Measurements from ENCODE around the gene GMDS. TPM values are rescaled to one million over a fixed set of nuclear protein-coding genes. Genes with fewer than 3 reads are reported as not detected.

The GMDS gene
- total RNA-seq, 1 experiment from 2014 or later, result 27.6 TPM

- Histone ChIP-seq H3T11ph (ENCODE audit: low read length) (no peak overlapping the region), H2BK5ac (ENCODE audit: insufficient read length, low read length) (no peak overlapping the region), H3K4me2 (ENCODE audit: insufficient read depth, insufficient read length, low read length) (no peak overlapping the region), H3K23me2 (ENCODE audit: insufficient read length, low read depth, low read length, poor library complexity, severe bottlenecking) (no peaks in the 10 kb centered on the region), H3K79me2 (ENCODE audit: insufficient read depth, low read length) (no peaks in the 10 kb centered on the region), H2AFZ (ENCODE audit: low read length) (no peak overlapping the region), H3K27ac (ENCODE audit: insufficient read length, low read depth, low read length) (no peak overlapping the region), H4K8ac (replicated peaks; ENCODE audit: insufficient read length, low read depth, low read length) (no peak overlapping the region), H3K4ac (ENCODE audit: low read depth, low read length) (no peak overlapping the region), H3K14ac (ENCODE audit: insufficient read depth, low read length) (no peak overlapping the region), H4K91ac (ENCODE audit: insufficient read length, low read depth, low read length) (no peak overlapping the region), H4K5ac (ENCODE audit: insufficient read length, low read depth, low read length) (no peak overlapping the region), H4K20me1 (ENCODE audit: control insufficient read depth, insufficient read depth, insufficient read length) (no peaks in the 10 kb centered on the region), H3K27me3 (ENCODE audit: insufficient read depth, low read length) (no peaks in the 10 kb centered on the region), H3K18ac (ENCODE audit: insufficient read length, low read depth, low read length) (no peak overlapping the region), H3K79me1 (ENCODE audit: insufficient read depth, low read depth, low read length, poor library complexity, severe bottlenecking) (no peaks in the 10 kb centered on the region), H3K23ac (ENCODE audit: insufficient read length, low read depth, low read length) (no peak overlapping the region), H3K56ac (ENCODE audit: insufficient read length, low read depth, low read length) (no peak overlapping the region), H3K9me3 (ENCODE audit: control insufficient read depth, low read depth, low read length) (no peaks in the 10 kb centered on the region), H2BK12ac (ENCODE audit: insufficient read length, low read depth, low read length) (no peak overlapping the region), H3K4me1 (ENCODE audit: insufficient read depth, low read length) (no peaks in the 10 kb centered on the region), H3K9ac (ENCODE audit: extremely low read depth, insufficient read length, low read length) (no peak overlapping the region), H2AK5ac (ENCODE audit: insufficient read length, low read length) (no peak overlapping the region), H2BK15ac (ENCODE audit: low read depth, low read length) (no peak overlapping the region), H2BK120ac (ENCODE audit: low read depth, low read length, poor library complexity, severe bottlenecking) (no peak overlapping the region), H2BK20ac (ENCODE audit: low read depth, low read length, poor library complexity, severe bottlenecking) (no peak overlapping the region)
- H3K27ac Mint-ChIP-seq, result no peak overlapping the region
- H3K4me3 Mint-ChIP-seq, result no peak overlapping the region
- H3K4me1 Mint-ChIP-seq, result peaks cover 6% of the 10 kb centered on the region in 2 experiments; a peak in 3 of 4 replicates
- no peak for DNase-seq
- no CpG with 5 or more reads among the region's 13 CpGs for WGBS (ENCODE audit: extremely low coverage, insufficient read length, low lambda C conversion rate)
- no peaks in the 10 kb centered on the region; a peak in 1 of 5 replicates for H3K9me3 Mint-ChIP-seq
- no peaks in the 10 kb centered on the region for H3K27me3 Mint-ChIP-seq (ENCODE audit: low read depth)
- peaks cover 0 to 2% (median 0%) of the 10 kb centered on the region in 3 experiments; a peak in 1 of 7 replicates for H3K36me3 Mint-ChIP-seq (ENCODE audit: insufficient read depth in 1 of 3, low read depth in 3 of 3)
- no peak for TF ChIP-seq CTCF (conservative IDR thresholded peaks at IDR 0.05)
These were observed 566.2 kb downstream of the GMDS start for GRCh38 chr6:1679031-1679687.
